Stomach (tissue), 4 donors: ENCODE measurements around the gene MAPK8IP3.

Source experiments
- CTCF ChIP-seq, 7 experiments: fragments of 450-650 bp in 4 of 7; fragments of 200-600 bp in 3 of 7; sonication (generic) in 3 of 7; IDR thresholded peaks; one replicate each; pipeline ENCODE4 v1.5.1; 2016 to 2019; ENCODE audit warnings: antibody characterized with exemption in 7 of 7, control low read depth in 2 of 7, mild to moderate bottlenecking in 1 of 7
- EP300 ChIP-seq: sonication (generic); formaldehyde crosslinking; IDR thresholded peaks from one replicate; pipeline ENCODE4 v1.6.1; 2017; ENCODE audit warnings: antibody characterized with exemption
- POLR2A ChIP-seq, 4 donors: fragments of 450-650 bp; IDR thresholded peaks; one replicate each; pipeline ENCODE4 v1.6.1; 2016; ENCODE audit warnings: antibody characterized with exemption in 4 of 4, control low read depth in 2 of 4, mild to moderate bottlenecking in 1 of 4, moderate library complexity in 1 of 4

- no peak for TF ChIP-seq CTCF (IDR thresholded peaks at IDR 0.05)
- no peak for TF ChIP-seq EP300
- TF ChIP-seq POLR2A (IDR thresholded peaks at IDR 0.05), result no peak
Observed at GRCh38 chr16:1794221-1794871, 88.4 kb downstream of the MAPK8IP3 start.
